GM18870 (cell line): ENCODE data around the gene CXCL3.
"Not testable (repeated sequence)": the region's sequence is repeated elsewhere in the genome, so short reads cannot be mapped to it uniquely, and the experiment has no call there.

Source experiments
- ATAC-seq: cut with Tn5 transposase; IDR thresholded peaks from one replicate; pipeline ENCODE4 v1.9.1; 2021; ENCODE audit warnings: moderate library complexity; ENCODE audit not compliant: unreplicated experiment

CXCL3 gene

DNA sequence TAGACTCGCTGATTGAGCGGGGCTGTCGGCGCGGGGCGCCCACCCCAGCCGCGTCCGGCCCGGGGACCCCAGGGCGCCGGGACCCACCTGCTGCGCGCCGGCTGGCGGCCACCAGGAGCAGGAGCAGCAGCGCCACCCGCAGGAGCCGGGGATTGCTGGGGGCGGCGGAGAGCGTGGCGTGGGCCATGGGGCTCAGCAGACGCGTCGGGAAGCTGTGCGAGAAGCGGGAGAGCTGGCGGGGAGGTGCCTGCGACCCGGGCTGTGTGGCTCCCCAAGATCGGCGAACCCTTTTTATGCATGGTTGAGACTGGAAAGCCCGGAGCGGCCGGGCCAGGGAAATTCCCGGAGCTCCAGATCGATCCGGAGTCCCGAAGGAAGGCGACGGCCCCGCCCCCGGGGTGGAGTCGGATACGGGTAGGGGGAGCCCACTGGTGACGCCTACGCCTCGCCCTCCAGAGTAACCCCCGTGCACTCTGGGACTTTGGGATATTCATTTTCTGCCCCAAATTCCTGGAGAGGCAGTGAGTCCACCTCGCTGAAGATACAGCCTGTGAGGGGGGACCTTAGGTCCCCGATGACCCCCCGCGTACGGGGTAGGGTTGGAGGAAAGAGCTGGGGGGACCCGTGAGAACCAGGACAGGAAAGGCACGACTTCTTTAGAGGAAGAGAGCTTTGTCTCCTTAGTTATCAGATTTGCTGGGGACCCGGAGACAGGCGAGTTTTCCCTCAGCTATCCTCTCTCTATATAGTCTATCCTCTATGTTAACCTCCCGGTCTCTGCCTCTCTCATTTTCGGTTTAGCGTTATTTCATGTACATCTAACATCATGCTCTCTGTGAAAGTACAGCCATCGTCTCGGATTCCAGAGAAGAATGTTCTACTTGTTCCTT is at the start of gene CXCL3:
CXCL3 (minus strand) TSS at position 265 of the 890 bp plus-strand sequence; CDS start at position 187, 78 bp downstream.
- peak; percentile 45 for ATAC-seq

DNA sequence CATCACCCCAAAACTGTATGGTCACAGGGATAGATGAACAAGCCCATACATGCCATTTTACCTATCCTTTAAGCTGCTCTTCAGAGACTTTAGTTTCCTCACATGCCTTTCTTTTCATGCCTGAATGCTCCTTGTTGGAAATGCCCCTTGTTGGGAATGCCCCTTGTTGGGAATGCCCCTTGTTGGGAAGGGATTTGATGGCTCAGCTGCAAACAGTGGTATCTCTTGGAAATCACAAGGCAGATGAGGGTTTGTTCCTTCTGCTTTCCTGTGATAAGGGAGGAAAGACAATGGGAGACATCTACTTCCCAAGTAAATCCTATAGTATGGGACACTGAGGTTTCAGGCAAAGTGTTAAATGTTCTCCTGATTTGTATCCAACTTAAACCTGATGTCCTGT is 49.0 kb upstream of the CXCL3 start:
- no peak for ATAC-seq

DNA sequence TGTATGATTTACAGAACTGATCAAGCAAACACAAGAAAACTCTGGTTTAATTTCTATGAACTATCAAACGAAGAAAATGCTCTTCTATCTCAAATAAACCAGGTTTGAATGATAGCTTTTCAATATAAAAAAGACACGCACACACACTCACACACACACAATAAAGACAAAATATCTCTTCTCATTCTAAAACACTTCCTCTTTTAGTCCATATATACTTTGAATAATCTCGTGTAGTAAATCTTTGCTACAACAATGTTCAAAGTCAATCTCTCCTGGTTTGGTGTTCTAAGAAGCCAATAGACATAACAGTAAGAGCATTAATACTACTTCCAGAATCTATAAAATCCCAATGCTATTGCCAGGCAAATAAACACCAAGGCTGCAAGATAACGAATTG is 47.2 kb upstream of the CXCL3 start:
- no peak for ATAC-seq

DNA sequence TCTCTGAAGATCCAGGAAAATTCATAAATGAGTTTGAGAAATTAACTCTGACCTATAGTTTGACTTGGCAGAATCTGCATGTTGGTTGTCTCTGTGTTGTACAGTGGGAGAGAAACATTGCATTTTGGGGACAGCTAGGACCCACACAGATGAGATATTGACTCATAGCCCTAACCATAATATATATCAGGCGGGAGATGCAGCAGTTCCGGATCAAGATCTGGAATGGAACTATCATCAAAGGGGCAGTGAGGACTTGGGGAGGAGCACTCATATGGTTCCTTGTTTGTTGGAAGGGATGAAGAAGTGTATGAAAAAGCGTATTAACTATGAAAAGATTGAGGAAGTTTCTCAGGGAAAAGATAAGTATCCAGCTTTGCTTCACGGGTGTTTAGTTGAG is 46.5 kb upstream of the CXCL3 start:
- no peak for ATAC-seq

DNA sequence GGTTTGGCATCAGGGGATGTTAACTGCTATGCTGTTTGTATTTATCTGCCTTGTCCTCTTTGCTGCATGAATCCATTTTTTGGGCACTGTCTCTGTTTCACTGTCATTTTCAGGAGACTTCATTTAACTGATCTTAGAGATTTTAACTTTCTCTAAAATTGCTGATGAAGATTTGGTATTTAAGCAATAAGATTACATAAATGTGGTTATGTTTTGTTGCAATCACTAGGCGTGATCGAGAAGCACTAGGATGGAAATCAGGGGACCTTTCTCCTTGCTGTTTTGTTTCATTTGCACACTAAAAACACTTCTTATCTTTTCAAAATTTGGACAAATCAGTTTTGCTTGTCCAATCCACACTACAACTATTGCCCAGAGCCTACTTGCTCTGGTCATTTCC is 45.1 kb upstream of the CXCL3 start:
- ATAC-seq = no peak

DNA sequence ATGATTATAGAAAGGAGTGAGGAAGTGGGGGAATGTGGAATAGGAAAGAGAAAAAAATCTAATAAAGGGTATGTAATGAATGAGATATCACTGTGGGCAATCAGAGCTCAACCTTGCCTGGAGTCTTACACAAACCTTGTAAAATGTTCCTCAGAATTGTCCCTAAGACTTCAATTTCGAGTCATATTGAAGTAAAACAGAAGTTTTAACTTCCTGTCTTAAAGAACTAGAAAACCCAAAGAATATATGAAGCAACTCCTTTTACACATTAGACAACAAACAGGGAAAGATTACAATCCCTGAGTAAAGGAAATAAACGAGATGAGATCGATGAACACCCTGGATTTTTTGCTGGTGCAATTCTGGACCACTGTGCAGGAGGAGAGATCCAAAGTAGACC is 42.5 kb upstream of the CXCL3 start:
- no peak for ATAC-seq

DNA sequence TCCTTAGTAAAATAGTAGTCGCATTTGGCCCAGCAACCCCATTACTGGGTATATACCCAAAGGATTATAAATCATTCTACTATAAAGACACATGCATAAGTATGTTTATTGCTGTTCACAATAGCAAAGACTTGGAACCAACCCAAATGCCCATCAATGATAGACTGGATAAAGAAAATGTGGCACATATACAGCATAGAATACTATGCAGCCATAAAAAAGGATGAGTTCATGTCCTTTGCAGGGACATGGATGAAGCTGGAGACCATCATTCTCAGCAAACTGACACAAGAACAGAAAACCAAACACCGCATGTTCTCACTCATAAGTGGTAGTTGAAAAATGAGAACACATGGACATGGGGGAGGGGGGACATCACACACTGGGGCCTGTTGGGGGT is 41.9 kb upstream of the CXCL3 start:
- ATAC-seq = not testable (repeated sequence)

DNA sequence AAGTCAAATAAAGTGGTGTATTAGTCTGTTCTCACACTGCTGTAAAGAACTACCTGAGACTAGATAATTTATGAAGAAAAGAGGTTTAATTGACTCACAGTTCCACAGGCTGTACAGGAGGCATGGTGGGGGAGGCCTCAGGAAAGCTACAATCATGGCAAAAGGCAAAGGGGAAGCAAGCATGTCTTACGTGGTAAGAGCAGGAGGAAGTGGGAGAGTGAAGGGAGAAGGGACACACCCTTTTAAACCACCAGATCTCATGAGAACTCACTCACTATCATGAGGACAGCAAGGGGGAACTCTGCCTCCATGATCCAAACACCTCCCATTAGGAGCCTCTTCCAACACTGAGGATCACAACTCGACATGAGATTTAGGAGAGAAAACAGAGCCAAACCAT is 40.5 kb upstream of the CXCL3 start:
- ATAC-seq = not testable (repeated sequence)

DNA sequence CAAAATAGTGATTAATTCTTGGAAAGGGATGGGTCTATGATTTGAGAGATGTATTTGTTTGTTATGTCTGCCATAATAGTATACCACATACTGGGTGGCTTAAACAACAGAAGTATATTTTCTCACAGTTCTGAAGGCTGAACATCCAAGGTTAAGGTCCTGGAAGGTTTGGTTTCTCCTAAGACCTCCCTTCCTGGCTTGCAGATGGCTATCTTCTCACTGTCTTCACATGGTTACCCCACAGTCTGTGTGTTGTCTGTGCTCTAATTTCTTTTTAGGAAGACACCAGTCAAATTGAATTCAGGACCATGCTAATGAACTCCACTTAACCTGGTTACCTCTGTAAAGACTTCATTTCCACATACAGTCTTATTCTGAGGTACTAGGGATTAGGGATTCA is 34.9 kb upstream of the CXCL3 start:
- ATAC-seq = no peak

DNA sequence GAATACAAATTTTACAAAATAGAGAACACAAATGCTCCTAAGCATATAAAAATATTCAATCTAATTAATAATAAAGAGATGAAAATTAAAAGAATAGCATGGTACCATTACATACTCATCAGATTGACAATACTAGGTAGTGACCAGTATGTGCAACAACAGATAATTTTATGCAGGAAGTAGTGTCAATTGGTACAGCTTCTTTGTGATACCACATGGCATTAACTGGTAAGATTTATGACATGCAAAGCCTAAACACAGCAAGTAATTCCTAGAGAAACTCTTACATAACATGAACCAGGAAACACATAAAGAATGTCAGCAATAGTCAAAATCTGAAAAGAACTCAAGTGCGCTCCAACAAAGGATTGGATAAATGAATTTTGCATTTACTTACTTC is 34.2 kb upstream of the CXCL3 start:
- no peak for ATAC-seq

DNA sequence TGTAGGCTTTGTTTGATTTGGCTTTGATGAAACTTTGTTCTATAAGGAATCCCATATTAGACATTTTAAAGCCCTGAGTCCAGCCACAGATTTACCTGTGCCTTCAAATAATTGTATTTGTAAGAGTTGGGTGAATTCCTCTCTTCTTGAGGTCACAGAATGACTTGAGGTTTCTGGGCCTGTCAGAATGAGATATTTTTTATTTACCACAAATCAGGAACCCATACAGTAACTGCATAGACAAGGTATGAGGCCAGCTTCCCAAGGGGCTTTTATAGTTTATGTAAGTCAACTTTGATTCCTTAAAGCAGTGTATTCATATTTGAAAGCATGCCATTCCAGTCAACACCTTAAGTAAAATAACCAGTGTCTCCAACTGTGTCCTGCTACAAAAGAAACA is 29.1 kb upstream of the CXCL3 start:
- ATAC-seq = no peak

DNA sequence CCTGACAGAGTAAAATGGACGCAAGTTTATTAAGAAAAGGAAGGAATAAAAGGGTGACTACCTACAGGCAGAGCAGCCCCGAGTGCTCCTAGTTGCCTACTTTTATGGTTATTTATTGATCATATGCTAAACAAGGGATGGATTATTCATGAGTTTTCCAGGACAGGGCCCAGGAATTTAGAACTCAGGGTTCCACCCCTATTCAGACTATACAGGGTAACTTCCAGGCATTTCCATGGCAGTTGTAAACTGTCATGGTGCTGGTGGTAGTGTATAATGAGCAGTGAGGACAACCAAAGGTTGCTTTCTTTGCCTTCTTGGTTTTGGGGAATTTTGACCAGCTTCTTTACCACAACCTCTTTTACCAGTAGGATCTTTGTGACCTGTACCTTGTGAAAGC is 27.7 kb upstream of the CXCL3 start:
- no peak for ATAC-seq

DNA sequence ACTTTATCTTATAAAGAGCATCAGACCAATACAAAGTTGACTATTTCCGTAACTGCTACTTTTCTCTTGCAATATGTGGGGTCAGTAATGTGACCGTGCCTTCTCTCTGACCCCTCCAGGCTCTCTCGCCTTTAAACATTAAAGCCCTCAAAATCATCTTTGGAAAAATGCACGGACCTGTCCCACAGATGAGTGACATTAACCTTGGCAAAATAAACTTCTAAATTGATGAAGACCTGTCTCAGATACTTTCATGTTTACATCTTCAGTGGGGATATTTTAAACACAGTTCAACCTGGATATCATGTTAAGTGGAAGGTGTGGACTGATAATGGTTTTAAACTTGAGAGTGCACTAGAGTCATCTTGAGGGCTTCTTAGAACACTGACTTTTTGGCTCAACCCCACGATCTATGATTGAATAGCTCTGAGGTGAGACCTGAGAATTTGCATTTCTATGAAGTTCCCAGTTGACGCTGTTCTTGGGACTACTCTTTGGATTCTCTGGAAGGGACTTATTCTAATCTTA is 26.7 kb upstream of the CXCL3 start:
- ATAC-seq = no peak

DNA sequence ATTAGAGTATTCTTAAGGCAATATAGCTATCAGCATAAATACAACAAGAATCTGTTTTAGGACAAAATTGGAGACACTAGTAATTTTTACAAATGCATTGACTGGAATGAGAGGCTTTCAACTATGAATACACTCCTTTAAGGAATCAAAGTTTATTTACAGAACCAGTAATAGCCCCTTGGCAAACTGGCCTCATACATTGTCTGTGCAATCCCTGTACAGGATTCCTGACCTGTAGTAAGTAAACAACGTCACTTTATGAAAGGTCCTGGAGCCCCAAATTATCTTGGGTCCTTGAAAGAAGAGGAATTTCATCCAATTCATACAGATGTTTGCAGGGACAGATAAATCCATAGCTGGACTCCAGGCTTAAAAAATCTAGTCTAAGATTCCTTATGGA is 25.4 kb upstream of the CXCL3 start:
- ATAC-seq = no peak

DNA sequence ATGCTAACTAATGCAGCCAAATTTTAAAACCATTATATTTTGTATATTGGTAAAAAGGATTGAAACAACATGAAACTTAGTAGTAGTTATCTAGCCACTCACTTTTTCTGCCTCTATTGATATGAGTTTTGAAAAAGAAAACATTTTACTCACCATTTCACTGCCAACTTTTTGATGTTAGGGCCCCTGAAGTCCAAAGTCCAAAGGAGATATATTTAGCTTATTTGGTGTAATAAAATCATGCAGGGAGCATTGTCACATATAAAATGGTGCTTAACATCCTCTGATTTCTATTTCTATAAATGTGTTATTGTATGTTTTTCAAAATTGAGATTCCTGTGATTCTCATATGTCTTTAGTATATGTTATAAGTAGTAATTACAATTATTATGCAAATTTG is 24.5 kb upstream of the CXCL3 start:
- ATAC-seq = no peak

DNA sequence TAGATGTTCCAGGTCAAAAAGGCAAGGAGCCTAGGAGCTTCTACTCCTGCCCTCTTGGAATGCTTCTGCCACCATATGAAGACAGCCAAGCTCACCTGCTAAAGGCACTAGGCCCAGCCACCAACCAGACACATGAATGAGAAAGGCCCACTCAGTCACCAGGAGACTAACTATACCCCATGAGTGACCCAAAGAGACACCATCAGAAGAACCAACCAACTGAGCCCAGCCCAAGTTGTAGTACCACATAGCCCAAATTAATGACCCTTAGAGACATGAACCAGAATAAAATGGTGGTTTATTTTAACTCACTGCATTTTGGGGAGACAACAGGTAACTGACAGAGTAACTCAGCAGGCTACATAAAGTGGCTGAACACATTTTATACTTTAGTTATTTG is 22.9 kb upstream of the CXCL3 start:
- ATAC-seq = no peak

DNA sequence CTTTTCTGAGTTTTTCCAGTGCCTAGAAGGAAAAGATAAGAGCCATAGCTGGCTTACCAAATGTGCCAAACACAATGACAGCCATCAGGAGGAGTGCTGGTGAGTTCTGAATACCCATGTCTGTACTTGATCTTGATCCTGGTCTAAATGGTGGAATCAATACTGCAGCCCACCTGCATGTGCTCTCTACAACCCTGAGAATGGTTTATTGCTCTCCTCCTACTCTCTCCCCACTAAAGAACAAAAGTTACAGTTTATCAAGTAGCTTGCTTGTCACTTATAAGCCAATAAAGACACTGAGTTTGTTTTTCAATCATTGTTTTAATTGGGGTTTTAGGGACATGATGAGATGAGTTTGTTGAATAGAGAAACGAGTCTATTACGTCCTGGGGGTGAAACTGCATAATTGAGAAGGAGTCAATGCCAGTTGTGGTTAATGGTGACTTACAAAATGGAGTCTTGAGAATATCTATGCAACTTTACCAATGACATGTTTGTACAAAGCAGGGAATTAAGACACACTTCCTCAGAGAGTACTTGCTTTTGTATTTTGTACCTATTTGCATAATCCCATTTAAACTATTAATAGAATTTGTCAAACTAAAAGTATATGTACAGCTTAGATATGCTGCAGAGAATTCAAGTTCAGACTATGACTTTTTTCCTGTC is 20.8 kb upstream of the CXCL3 start:
- ATAC-seq = no peak

DNA sequence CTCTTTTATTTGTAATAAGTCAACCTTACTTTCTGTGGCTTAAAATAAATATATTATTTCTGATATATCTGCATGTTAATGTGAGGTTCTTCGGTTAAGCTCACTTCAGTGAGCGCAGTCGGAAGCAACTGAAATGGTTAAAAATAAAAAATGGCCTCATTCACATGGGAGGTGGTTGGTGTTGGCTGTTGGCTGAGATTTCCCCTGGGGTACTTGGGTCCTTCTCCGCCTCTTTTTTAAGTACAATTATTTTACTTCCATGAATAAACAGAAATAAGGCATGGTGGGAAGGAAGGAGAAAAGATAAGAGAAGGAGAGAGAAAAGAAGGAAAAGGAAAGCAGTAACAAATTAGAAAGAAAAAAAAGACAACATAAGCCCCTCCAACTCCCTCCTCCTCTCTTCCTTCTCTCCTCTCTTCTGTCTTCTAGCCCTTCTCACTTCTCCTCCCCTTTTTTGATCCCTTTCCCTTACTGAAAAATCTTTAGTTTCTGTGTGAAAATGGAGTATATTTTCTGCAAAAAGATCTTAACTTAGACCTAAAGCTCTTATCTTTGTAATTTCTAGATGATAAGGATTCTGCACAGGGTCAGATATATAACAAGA is 19.7 kb upstream of the CXCL3 start:
- no peak for ATAC-seq

DNA sequence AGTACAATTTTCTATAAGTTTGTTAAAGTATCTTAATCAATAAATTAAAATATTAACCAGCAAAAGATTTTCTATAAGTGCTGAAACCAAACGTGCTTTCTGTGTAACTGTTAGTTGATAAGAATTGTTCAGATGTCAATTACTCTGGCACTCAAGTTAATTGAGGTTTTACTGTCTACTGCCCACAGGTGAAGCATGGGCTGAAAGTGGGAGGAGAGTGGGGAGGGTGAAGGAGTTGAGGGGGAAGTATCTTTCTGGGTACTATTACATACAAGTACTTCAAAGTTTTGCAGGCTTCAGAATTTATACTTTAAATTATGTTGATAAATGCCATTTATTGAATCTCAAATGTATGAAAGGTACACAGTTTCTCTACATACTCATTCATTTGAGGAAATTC is 19.1 kb upstream of the CXCL3 start:
- ATAC-seq = no peak

DNA sequence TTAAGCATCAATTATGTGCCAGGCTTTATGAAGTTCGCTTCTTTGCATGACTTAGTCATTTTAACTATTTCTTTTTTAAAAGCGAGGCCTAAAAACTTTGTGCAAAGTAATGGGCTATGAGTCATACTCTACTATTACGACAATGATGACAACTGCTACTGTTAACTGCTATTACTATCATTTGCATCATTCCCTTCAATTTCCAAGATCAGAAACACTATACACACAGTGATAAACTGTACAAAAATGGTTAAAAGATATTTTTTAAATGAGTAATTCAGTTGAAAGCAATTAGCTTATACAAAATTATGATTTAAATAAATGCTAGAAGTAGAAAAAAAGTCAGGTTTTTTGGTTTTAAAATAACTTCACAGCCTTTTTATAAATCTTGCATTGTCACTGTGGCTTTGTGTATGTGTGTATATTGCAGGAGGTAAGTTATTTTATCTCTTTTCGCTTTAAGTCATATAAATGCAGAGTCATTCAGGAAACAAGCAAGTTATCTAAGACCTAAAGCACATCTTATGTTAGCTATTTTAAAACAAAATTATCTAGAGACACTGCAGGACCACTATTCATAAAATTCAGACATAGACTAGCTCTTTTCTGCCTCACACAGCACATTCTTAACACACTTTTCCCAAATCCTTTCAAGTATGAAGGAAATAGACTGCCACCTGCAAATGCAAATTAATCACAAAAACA is 18.5 kb upstream of the CXCL3 start:
- no peak for ATAC-seq
